Measurements from ENCODE around the gene AFF2. TPM values are rescaled to one million over a fixed set of nuclear protein-coding genes. Genes with fewer than 3 reads are reported as not detected.

AFF2 gene
- polyA plus RNA-seq, 1 of the 3 experiments (the other 2 are of a cell fraction) = not detected

DNA sequence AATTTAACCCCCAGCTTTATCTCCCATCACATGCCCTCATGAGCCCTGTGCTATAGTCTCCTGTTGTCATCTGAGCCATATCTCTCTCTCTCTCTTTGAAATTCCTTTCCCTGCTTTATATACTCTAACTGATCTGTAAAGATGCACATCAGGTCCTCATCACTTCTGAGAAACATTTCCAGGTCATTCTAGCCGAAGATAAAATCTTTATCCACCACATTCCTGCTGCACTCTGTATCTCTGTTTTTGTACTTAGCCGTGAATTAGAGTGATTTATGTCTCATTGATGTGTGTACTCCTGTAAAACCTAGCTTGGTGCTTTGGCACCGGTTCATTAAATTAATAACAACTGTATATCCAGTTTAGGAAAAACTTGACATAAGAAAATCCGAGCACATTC, 113.2 kb downstream of the AFF2 start:
- TF ChIP-seq YY1 (IDR thresholded peaks at IDR 0.05; ENCODE audit: low read depth) = no peak
- no peak for TF ChIP-seq RXRA (IDR thresholded peaks at IDR 0.05; ENCODE audit: borderline replicate concordance, low read depth)
- no peak for TF ChIP-seq POLR2AphosphoS5 (IDR thresholded peaks at IDR 0.05; ENCODE audit: low read depth, low read length)
- TF ChIP-seq, protein P1, sequence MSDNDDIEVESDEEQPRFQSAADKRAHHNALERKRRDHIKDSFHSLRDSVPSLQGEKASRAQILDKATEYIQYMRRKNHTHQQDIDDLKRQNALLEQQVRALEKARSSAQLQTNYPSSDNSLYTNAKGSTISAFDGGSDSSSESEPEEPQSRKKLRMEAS (IDR thresholded peaks at IDR 0.05; ENCODE audit: low read depth) = no peak
- no peak for TF ChIP-seq RFX5 (IDR thresholded peaks at IDR 0.05; ENCODE audit: low read length)
- no peak for TF ChIP-seq MXI1 (IDR thresholded peaks at IDR 0.05; ENCODE audit: low read depth, low read length)
- TF ChIP-seq FOXM1 (IDR thresholded peaks at IDR 0.05; ENCODE audit: low read depth) = no peak
- TF ChIP-seq TAF1 (IDR thresholded peaks at IDR 0.05; ENCODE audit: borderline replicate concordance, low read depth, low read length) = no peak
- TF ChIP-seq TEAD4 (IDR thresholded peaks at IDR 0.05; ENCODE audit: borderline replicate concordance, insufficient read depth) = no peak
- no peak for TF ChIP-seq EP300 (IDR thresholded peaks at IDR 0.05; ENCODE audit: borderline replicate concordance in 1 of 2, low read depth in 1 of 2, low read length in 1 of 2)
- TF ChIP-seq TCF12 (IDR thresholded peaks at IDR 0.05) = no peak
- TF ChIP-seq, protein P2, sequence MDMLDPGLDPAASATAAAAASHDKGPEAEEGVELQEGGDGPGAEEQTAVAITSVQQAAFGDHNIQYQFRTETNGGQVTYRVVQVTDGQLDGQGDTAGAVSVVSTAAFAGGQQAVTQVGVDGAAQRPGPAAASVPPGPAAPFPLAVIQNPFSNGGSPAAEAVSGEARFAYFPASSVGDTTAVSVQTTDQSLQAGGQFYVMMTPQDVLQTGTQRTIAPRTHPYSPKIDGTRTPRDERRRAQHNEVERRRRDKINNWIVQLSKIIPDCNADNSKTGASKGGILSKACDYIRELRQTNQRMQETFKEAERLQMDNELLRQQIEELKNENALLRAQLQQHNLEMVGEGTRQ (IDR thresholded peaks at IDR 0.05; ENCODE audit: borderline replicate concordance, low read depth, low read length) = no peak
- TF ChIP-seq FOXJ3 (CRISPR knock-in tag; IDR thresholded peaks at IDR 0.05) = no peak
- TF ChIP-seq, protein P3, sequence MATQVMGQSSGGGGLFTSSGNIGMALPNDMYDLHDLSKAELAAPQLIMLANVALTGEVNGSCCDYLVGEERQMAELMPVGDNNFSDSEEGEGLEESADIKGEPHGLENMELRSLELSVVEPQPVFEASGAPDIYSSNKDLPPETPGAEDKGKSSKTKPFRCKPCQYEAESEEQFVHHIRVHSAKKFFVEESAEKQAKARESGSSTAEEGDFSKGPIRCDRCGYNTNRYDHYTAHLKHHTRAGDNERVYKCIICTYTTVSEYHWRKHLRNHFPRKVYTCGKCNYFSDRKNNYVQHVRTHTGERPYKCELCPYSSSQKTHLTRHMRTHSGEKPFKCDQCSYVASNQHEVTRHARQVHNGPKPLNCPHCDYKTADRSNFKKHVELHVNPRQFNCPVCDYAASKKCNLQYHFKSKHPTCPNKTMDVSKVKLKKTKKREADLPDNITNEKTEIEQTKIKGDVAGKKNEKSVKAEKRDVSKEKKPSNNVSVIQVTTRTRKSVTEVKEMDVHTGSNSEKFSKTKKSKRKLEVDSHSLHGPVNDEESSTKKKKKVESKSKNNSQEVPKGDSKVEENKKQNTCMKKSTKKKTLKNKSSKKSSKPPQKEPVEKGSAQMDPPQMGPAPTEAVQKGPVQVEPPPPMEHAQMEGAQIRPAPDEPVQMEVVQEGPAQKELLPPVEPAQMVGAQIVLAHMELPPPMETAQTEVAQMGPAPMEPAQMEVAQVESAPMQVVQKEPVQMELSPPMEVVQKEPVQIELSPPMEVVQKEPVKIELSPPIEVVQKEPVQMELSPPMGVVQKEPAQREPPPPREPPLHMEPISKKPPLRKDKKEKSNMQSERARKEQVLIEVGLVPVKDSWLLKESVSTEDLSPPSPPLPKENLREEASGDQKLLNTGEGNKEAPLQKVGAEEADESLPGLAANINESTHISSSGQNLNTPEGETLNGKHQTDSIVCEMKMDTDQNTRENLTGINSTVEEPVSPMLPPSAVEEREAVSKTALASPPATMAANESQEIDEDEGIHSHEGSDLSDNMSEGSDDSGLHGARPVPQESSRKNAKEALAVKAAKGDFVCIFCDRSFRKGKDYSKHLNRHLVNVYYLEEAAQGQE (IDR thresholded peaks at IDR 0.05; ENCODE audit: low read depth, low read length) = no peak
- TF ChIP-seq NFIC (IDR thresholded peaks at IDR 0.05; ENCODE audit: borderline replicate concordance) = no peak
- no peak for TF ChIP-seq RCOR1 (IDR thresholded peaks at IDR 0.05; ENCODE audit: low read length)
- no peak for TF ChIP-seq JUND (IDR thresholded peaks at IDR 0.05)
- TF ChIP-seq GATA2 (CRISPR knock-in tag; IDR thresholded peaks at IDR 0.05) = no peak
- TF ChIP-seq, protein P4, sequence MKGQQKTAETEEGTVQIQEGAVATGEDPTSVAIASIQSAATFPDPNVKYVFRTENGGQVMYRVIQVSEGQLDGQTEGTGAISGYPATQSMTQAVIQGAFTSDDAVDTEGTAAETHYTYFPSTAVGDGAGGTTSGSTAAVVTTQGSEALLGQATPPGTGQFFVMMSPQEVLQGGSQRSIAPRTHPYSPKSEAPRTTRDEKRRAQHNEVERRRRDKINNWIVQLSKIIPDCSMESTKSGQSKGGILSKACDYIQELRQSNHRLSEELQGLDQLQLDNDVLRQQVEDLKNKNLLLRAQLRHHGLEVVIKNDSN (IDR thresholded peaks at IDR 0.05; ENCODE audit: borderline replicate concordance, low read depth) = no peak
- Histone ChIP-seq H3K9me2 (no peaks in the 10 kb centered on the region), H4K20me1 (ENCODE audit: insufficient read depth) (no peaks in the 10 kb centered on the region), H2AFZ (ENCODE audit: low read depth) (no peak overlapping the region), H3K4me1 (ENCODE audit: control insufficient read depth in 1 of 2, insufficient read depth in 2 of 2, low read depth in 1 of 2, low read length in 1 of 2) (no peaks in the 10 kb centered on the region), H3F3A (replicated peaks; ENCODE audit: insufficient read depth) (no peaks in the 10 kb centered on the region), H3K27me3 (ENCODE audit: insufficient read depth) (no peaks in the 10 kb centered on the region), H3K79me2 (ENCODE audit: insufficient read depth) (no peaks in the 10 kb centered on the region), H3K9me3 (no peaks in the 10 kb centered on the region), H3K27ac (ENCODE audit: low read depth in 2 of 2, low read length in 1 of 2) (no peak overlapping the region), H3K4me2 (no peak overlapping the region), H3K4me3 (ENCODE audit: low read depth in 2 of 2, low read length in 1 of 2) (no peak overlapping the region), H3K9ac (no peak overlapping the region), H3K36me3 (replicated peaks in 1 of 2; ENCODE audit: control insufficient read depth in 1 of 2, insufficient read depth in 2 of 2, low read length in 1 of 2) (no peaks in the 10 kb centered on the region)
- CTCF ChIA-PET = no interaction called here
- DNase-seq = no peak
- POLR2A ChIA-PET = no interaction called here
- 2% methylated on average over 4 of the region's 4 CpGs for WGBS (ENCODE audit: low lambda C conversion rate)

All from SK-N-SH (cell line).